ENCODE results near the gene SNX30. TPM values are rescaled to one million over a fixed set of nuclear protein-coding genes. Genes with fewer than 3 reads are reported as not detected.

Gene SNX30
- total RNA-seq, 2 experiments from 2014 or later, result 4.1 to 4.6 TPM

- CTCF ChIA-PET, result no interaction called here
- intact Hi-C loops (cut with micrococcal nuclease), result no loop called here
- H3K4me3 Mint-ChIP-seq, result no peak overlapping the region
- no peaks in the 10 kb centered on the region for H3K36me3 Mint-ChIP-seq (ENCODE audit: low read depth)
- H3K27ac Mint-ChIP-seq, result no peak overlapping the region
- H3K27me3 Mint-ChIP-seq (ENCODE audit: low read depth), result no peaks in the 10 kb centered on the region
- DNase-seq, result no peak
- H3K9me3 Mint-ChIP-seq, result no peaks in the 10 kb centered on the region
- no peaks in the 10 kb centered on the region for H3K4me1 Mint-ChIP-seq (ENCODE audit: low read depth)
Observed at GRCh38 chr9:112725961-112726360, 24.6 kb upstream of the SNX30 start.

- CTCF ChIA-PET, result no interaction called here
- no peaks in the 10 kb centered on the region for H3K36me3 Mint-ChIP-seq (ENCODE audit: low read depth)
Observed at GRCh38 chr9:112726428-112726827, 24.1 kb upstream of the SNX30 start.

GRCh38 chr9:112728401-112728800 lies 22.2 kb upstream of the SNX30 start:
- Mint-ChIP-seq H3K9me3 (no peaks in the 10 kb centered on the region), H3K4me1 (ENCODE audit: low read depth) (no peaks in the 10 kb centered on the region), H3K27me3 (ENCODE audit: low read depth) (no peaks in the 10 kb centered on the region), H3K36me3 (ENCODE audit: low read depth) (no peaks in the 10 kb centered on the region), H3K4me3 (no peak overlapping the region), H3K27ac (no peak overlapping the region)
- intact Hi-C loops (cut with micrococcal nuclease), result no loop called here
- CTCF ChIA-PET, result no interaction called here
- DNase-seq, result no peak

More at GRCh38 chr9:112726428-112726827, 24.1 kb upstream of the SNX30 start:
- Mint-ChIP-seq H3K27me3 (ENCODE audit: low read depth) (no peaks in the 10 kb centered on the region), H3K4me1 (ENCODE audit: low read depth) (no peaks in the 10 kb centered on the region), H3K4me3 (no peak overlapping the region), H3K27ac (no peak overlapping the region), H3K9me3 (no peaks in the 10 kb centered on the region)
- no peak for DNase-seq
- intact Hi-C loops (cut with micrococcal nuclease), result no loop called here

GRCh38 chr9:112731971-112732370 lies 18.6 kb upstream of the SNX30 start:
- Mint-ChIP-seq H3K36me3 (ENCODE audit: low read depth) (no peaks in the 10 kb centered on the region), H3K9me3 (no peaks in the 10 kb centered on the region), H3K4me3 (no peak overlapping the region), H3K27ac (no peak overlapping the region), H3K27me3 (ENCODE audit: low read depth) (no peaks in the 10 kb centered on the region), H3K4me1 (ENCODE audit: low read depth) (no peaks in the 10 kb centered on the region)
- DNase-seq, result no peak
- intact Hi-C loops (cut with micrococcal nuclease), result no loop called here
- CTCF ChIA-PET, result interaction anchor here (0.8 to 1.6 kb wide), 3 partner anchors 8 to 61 kb away, joined by 3 read pairs; no protein-coding TSS in a partner anchor

GRCh38 chr9:112734892-112735291 lies 15.7 kb upstream of the SNX30 start:
- Mint-ChIP-seq H3K36me3 (ENCODE audit: low read depth) (no peaks in the 10 kb centered on the region), H3K4me1 (ENCODE audit: low read depth) (no peaks in the 10 kb centered on the region), H3K4me3 (no peak overlapping the region), H3K27ac (no peak overlapping the region), H3K9me3 (no peaks in the 10 kb centered on the region), H3K27me3 (ENCODE audit: low read depth) (no peaks in the 10 kb centered on the region)
- intact Hi-C loops (cut with micrococcal nuclease), result no loop called here
- CTCF ChIA-PET, result interaction anchor here (0.6 kb wide), 2 partner anchors 12 to 17 kb away, joined by 3 to 4 read pairs; partner anchors contain the start of gene INIP
- DNase-seq, result no peak

- H3K4me3 Mint-ChIP-seq, result no peak overlapping the region
- H3K36me3 Mint-ChIP-seq (ENCODE audit: low read depth), result no peaks in the 10 kb centered on the region
- intact Hi-C loops (cut with micrococcal nuclease), result loop anchor here (1.0 kb wide), 1 partner anchor 50 kb away; no protein-coding TSS in a partner anchor
- H3K9me3 Mint-ChIP-seq, result no peaks in the 10 kb centered on the region
- H3K4me1 Mint-ChIP-seq (ENCODE audit: low read depth), result peaks cover 16% of the 10 kb centered on the region
- H3K27me3 Mint-ChIP-seq (ENCODE audit: low read depth), result peaks cover 1% of the 10 kb centered on the region
- no peak overlapping the region for H3K27ac Mint-ChIP-seq
- DNase-seq, result no peak
- CTCF ChIA-PET, result interaction anchor here (0.6 to 2.1 kb wide), 4 partner anchors 17 to 159 kb away, joined by 3 to 11 read pairs (median 6); no protein-coding TSS in a partner anchor
Observed at GRCh38 chr9:112743216-112743836, 7.2 kb upstream of the SNX30 start.

- intact Hi-C loops (cut with micrococcal nuclease), result no loop called here
- no peaks in the 10 kb centered on the region for H3K36me3 Mint-ChIP-seq (ENCODE audit: low read depth)
- no peak overlapping the region for H3K4me3 Mint-ChIP-seq
- H3K4me1 Mint-ChIP-seq (ENCODE audit: low read depth), result peaks cover 19% of the 10 kb centered on the region
- H3K27ac Mint-ChIP-seq, result no peak overlapping the region
- no peaks in the 10 kb centered on the region for H3K9me3 Mint-ChIP-seq
- CTCF ChIA-PET, result interaction anchor here (2.1 kb wide), 1 partner anchor 49 kb away, joined by 11 read pairs; no protein-coding TSS in a partner anchor
- DNase-seq, result no peak
- H3K27me3 Mint-ChIP-seq (ENCODE audit: low read depth), result peaks cover 1% of the 10 kb centered on the region
Observed at GRCh38 chr9:112744177-112744576, 6.4 kb upstream of the SNX30 start.

- Mint-ChIP-seq H3K27ac (no peak overlapping the region), H3K4me1 (ENCODE audit: low read depth) (peaks cover 33% of the 10 kb centered on the region), H3K9me3 (no peaks in the 10 kb centered on the region), H3K36me3 (ENCODE audit: low read depth) (no peaks in the 10 kb centered on the region), H3K4me3 (no peak overlapping the region), H3K27me3 (ENCODE audit: low read depth) (no peaks in the 10 kb centered on the region)
- no peak for DNase-seq
- intact Hi-C loops (cut with micrococcal nuclease), result no loop called here
- CTCF ChIA-PET, result interaction anchor here (0.5 to 0.7 kb wide), 3 partner anchors 12 to 151 kb away, joined by 4 to 5 read pairs (median 4); no protein-coding TSS in a partner anchor
Observed at GRCh38 chr9:112747094-112747493, 3.5 kb upstream of the SNX30 start.

- CTCF ChIA-PET, result interaction anchor here (0.6 to 1.8 kb wide), 3 partner anchors 12 to 118 kb away, joined by 3 to 4 read pairs (median 4); partner anchors contain the start of gene INIP
- H3K36me3 Mint-ChIP-seq (ENCODE audit: low read depth), result no peaks in the 10 kb centered on the region
- no peaks in the 10 kb centered on the region for H3K27me3 Mint-ChIP-seq (ENCODE audit: low read depth)
- no peak overlapping the region for H3K27ac Mint-ChIP-seq
- no peak for DNase-seq
- H3K9me3 Mint-ChIP-seq, result no peaks in the 10 kb centered on the region
- intact Hi-C loops (cut with micrococcal nuclease), result loop anchor here (1.0 to 10.0 kb wide), 10 partner anchors 32 to 1268 kb away; partner anchors contain the start of genes CDC26, DNAJC25, ECPAS and FKBP15
- H3K4me3 Mint-ChIP-seq, result no peak overlapping the region
- peaks cover 67% of the 10 kb centered on the region for H3K4me1 Mint-ChIP-seq (ENCODE audit: low read depth)
Observed at GRCh38 chr9:112750764-112751055, 150 bp downstream of the SNX30 start.

GRCh38 chr9:112751056-112751795 lies 666 bp downstream of the SNX30 start:
- intact Hi-C loops (cut with micrococcal nuclease), result loop anchor here (5.0 to 10.0 kb wide), 6 partner anchors 471 to 1269 kb away; partner anchors contain the start of genes CDC26, DNAJC25, ECPAS and FKBP15
- no peaks in the 10 kb centered on the region for H3K27me3 Mint-ChIP-seq (ENCODE audit: low read depth)
- H3K36me3 Mint-ChIP-seq (ENCODE audit: low read depth), result no peaks in the 10 kb centered on the region
- no peak overlapping the region for H3K27ac Mint-ChIP-seq
- no peaks in the 10 kb centered on the region for H3K9me3 Mint-ChIP-seq
- CTCF ChIA-PET, result interaction anchor here (0.6 to 1.8 kb wide), 2 partner anchors 11 to 118 kb away, joined by 4 read pairs; no protein-coding TSS in a partner anchor
- H3K4me1 Mint-ChIP-seq (ENCODE audit: low read depth), result peaks cover 72% of the 10 kb centered on the region
- H3K4me3 Mint-ChIP-seq, result peak overlapping the region; percentile 76
- DNase-seq, result peak; percentile 61

- H3K4me3 Mint-ChIP-seq, result peak overlapping the region; percentile 76
- peaks cover 77% of the 10 kb centered on the region for H3K4me1 Mint-ChIP-seq (ENCODE audit: low read depth)
- peak; percentile 45 for DNase-seq
- CTCF ChIA-PET, result interaction anchor here (0.6 kb wide), 1 partner anchor 597 kb away, joined by 5 read pairs; no protein-coding TSS in a partner anchor
- H3K27ac Mint-ChIP-seq, result no peak overlapping the region
- intact Hi-C loops (cut with micrococcal nuclease), result loop anchor here (5.0 to 10.0 kb wide), 6 partner anchors 470 to 1270 kb away; partner anchors contain the start of genes CDC26, DNAJC25, ECPAS and FKBP15
- no peaks in the 10 kb centered on the region for H3K27me3 Mint-ChIP-seq (ENCODE audit: low read depth)
- no peaks in the 10 kb centered on the region for H3K36me3 Mint-ChIP-seq (ENCODE audit: low read depth)
- H3K9me3 Mint-ChIP-seq, result no peaks in the 10 kb centered on the region
Observed at GRCh38 chr9:112752334-112753125, 2.0 kb downstream of the SNX30 start.

- peak; percentile 37 for DNase-seq
Observed at GRCh38 chr9:112753725-112754124, 3.2 kb downstream of the SNX30 start.

More at GRCh38 chr9:112753725-112754124, 3.2 kb downstream of the SNX30 start:
- Mint-ChIP-seq H3K27me3 (ENCODE audit: low read depth) (no peaks in the 10 kb centered on the region), H3K9me3 (no peaks in the 10 kb centered on the region), H3K4me1 (ENCODE audit: low read depth) (peaks cover 74% of the 10 kb centered on the region), H3K36me3 (ENCODE audit: low read depth) (no peaks in the 10 kb centered on the region), H3K27ac (peak overlapping the region; percentile 7), H3K4me3 (no peak overlapping the region)
- intact Hi-C loops (cut with micrococcal nuclease), result loop anchor here (1.0 to 10.0 kb wide), 9 partner anchors 18 to 1271 kb away; partner anchors contain the start of genes CDC26, DNAJC25, ECPAS and FKBP15
- CTCF ChIA-PET, result interaction anchor here (0.6 kb wide), 1 partner anchor 586 kb away, joined by 3 read pairs; no protein-coding TSS in a partner anchor
